KBM-7 (cell line): ENCODE measurements around the gene CLMN.

ENCODE experiments used
- DNase-seq: peaks from one replicate; pipeline ENCODE4 v3.0.0-alpha.2; 2015
- in situ Hi-C: fragments of 300-500 bp; cut with MboI; formaldehyde crosslinking; loops from 2 replicates; pipeline ENCODE4 v1.14.3; 2020; ENCODE audit warnings: low sequenced_read_pairs, low pct_unique_long_range_greater_than_20kb, mixed read lengths

Gene CLMN

DNA sequence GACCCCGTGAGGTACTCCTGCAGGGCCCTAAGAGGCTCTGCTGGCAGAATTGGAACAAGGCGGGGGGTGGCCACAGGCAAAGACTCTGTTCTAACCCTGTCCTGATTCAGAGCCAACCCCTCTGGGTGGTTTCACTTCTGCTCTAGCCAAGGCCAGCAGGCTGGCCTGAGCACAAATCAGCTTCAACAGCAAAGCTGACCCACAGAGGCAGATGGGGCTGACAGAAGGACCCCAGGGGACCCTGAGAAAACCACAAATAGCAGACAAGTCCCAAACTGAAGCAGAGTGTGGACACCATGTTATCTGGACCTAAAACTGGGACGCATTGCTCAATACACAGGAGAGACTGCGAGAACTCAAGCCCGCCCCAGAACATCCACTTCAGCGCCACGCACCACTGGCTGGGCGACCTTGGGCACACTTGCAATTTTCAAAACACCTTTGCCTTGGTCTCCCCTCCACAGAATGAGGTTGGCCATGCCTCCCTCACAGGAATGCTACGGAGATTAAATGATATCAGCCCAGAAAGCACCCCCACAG is 85.9 kb downstream of the CLMN start:
- in situ Hi-C loops = no loop called here
- no peak for DNase-seq

DNA sequence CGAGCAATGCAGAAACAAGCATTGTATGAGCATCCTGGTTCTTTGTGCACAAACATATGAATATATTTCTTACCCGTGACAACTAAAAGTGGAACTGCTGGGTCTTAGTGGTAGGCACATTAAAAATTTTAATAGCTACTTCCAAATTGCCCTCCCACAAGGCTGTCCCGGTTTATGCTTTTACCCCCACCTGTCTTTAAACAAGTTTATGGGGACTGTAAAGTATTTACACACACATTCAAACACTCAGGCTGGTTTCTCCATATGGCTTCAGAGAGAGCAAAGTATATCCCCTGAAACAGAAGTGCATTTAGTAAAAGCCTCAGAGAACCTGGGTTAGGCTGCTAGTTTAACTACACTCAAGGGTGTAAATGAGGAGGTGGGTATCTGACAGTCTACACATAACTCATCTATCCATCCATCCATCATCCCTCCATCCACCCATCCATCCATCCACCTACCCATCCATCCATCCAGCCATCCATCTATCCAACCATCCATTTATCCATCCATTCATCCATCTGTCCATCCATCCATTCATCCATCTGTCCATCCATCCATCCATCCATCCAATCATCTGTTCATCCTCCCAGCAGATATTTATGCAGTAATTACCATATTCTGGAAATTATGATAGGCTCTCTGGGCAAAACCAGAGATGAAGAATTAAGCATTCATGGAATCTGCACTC is 86.7 kb downstream of the CLMN start:
- in situ Hi-C loops = no loop called here
- no peak for DNase-seq

DNA sequence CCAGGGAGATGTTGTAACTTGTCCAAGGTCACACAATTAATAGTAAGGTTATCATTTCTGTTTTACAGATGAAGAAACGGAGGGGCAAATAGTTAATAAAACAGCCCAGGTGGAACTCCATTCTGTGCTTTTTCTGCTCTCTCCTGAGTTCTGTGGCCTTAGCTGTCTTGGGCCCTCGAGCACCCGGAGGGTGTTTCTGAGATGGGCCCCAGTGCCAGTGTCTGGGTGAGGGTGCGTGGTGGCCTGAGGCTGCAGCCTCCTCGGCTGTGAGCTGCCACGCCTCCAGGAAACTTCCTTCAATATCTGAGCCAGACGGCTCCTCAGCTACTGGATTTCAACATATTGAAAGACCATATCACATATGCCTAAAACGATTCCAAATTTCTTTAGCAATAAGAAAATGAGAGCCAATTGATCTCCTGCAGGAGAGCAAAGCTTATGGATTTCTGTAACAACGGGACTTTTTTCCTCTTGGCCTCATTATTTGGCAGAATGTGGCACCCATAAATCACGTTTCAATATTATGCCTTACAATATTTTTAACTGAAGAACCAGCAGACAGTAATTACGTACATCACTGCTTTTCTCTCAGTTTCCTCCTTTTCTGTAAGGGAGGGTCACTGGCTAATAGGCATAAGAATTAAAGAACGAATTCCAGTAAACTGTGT is 87.6 kb downstream of the CLMN start:
- in situ Hi-C loops = no loop called here
- DNase-seq = no peak

DNA sequence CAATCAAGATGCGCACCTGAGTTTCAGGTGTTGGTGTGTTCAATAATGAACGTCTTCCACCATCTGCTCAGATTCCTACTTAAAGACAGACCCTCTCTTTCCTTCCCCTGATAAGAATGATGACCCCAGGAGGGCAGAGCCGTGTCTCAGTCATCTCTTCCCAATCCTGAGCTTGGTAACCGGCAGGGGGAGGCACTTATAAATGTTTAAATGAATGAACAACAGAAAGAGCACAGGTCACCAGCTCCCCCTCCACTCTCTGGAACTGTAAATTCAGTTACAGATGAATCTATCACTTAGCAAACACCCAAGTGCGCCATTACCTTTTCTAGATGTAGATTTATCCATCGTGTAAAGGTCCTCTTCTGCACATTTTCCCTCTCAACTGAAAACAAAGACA is 90.0 kb downstream of the CLMN start:
- in situ Hi-C loops = no loop called here
- no peak for DNase-seq

DNA sequence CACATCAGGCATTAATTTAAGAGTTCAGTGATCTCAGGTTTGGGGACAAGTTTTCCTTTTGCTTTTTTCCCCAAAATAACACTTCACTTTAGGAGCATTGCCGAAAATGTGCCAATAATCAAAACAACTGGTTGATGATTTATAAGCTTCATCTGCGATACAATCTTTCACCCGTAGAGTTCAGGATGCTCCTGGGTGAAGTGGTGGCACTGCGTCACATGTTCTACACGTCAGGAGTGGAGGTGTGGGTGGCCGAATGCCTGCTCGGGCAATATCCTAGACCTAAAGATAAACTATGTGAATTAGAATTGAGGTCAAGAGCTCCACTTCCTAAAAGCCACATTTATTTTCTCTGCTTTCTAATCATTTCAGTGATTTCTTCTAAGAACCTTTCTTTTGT is 91.5 kb downstream of the CLMN start:
- in situ Hi-C loops = no loop called here
- no peak for DNase-seq

GRCh38 chr14:95227279-95227860 is 92.3 kb downstream of the CLMN start:
- in situ Hi-C loops = no loop called here
- DNase-seq = no peak

GRCh38 chr14:95226801-95227200 is 92.9 kb downstream of the CLMN start:
- DNase-seq = no peak
- in situ Hi-C loops = no loop called here

GRCh38 chr14:95225251-95225887 is 94.3 kb downstream of the CLMN start:
- no peak for DNase-seq
- in situ Hi-C loops = no loop called here

GRCh38 chr14:95222870-95223398 is 96.8 kb downstream of the CLMN start:
- in situ Hi-C loops = no loop called here
- DNase-seq = no peak

DNA sequence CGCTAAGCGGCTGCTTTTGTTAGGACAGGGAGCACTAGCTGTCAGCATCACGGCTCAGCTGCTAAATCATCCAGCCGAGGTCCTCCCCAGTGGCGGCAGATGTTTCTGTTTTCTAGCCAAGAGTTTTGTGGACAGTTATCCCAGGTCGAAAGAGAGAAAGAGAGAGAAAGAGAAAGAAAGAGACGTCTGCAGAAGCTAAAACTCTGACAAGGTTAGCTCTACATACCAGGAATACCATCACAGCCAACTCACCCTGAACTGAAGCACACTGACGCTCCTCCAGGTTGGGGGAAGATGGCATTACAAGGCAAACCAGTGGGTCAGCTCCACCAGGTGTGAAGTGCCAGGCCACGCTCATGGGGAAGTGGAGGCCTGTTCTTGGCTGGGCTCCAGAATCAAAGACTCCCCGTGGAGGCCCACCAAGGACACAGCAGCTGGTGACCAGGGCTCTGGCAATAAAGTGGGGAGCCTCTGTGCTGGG is 97.5 kb downstream of the CLMN start:
- DNase-seq = no peak
- in situ Hi-C loops = no loop called here

DNA sequence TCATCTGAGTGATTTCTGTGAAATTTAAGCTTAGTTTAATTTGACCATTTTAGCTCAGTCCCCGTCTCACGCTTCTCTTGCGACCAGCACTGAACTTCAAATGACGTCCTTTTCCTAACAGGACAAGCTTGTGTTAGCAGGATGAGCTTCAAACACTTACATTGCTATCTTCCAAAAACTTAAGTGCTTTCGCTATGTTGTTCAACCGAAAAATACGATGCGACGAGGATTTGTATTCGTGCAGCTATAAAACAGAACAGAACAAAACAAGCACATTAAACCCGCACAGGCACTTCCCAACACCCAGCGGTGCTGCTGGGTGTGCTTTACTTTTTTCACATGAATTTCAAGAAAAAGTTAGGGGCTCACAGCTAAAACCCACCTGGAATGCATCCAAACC is 98.2 kb downstream of the CLMN start:
- DNase-seq = no peak
- in situ Hi-C loops = no loop called here

GRCh38 chr14:95220663-95221231 is 99.0 kb downstream of the CLMN start:
- DNase-seq = no peak
- in situ Hi-C loops = no loop called here

DNA sequence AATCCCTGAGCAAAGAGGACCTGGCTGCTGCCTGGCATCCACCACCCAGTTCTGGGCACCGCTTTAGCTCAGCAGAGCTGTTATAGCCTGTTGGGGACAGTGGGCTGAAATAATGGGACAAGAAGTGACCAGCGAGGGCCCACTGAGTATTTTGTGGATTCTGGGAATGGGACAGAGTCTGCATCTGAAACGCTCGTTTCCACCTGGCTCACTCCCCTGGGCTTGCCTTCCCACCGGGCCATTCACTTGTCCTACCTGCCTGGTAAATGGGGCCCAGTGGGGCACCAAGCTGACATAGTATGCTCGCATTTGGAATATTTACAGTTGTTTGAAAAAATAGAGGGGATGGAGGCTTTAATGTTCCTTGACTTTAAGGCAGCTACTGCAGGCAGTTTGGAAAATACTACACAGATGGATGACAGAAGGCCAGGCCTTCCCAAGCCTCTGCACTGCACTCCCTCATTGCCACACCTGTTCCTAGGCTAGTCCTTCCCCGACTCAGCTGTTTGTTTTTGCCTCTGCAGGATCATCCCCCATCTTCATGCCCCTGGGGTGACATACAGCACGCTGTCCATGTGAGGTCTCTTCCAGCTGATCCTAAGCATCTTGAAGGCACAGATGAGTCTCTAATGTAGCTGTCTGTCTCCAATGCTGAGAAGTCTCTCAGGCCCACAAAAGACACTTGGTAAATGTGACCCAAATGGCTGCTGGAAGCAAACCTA is 101.1 kb downstream of the CLMN start:
- in situ Hi-C loops = no loop called here

GRCh38 chr14:95218006-95218405 is 101.7 kb downstream of the CLMN start:
- in situ Hi-C loops = no loop called here

More for the DNA sequence above, 101.1 kb downstream of the CLMN start:
- no peak for DNase-seq

GRCh38 chr14:95217391-95217900 is 102.3 kb downstream of the CLMN start:
- no peak for DNase-seq
- in situ Hi-C loops = no loop called here

More at GRCh38 chr14:95218006-95218405, 101.7 kb downstream of the CLMN start:
- no peak for DNase-seq

- no peak for DNase-seq
- in situ Hi-C loops = no loop called here
Measured at GRCh38 chr14:95216008-95216407, 103.7 kb downstream of the CLMN start.

- in situ Hi-C loops = no loop called here
- no peak for DNase-seq
Measured at GRCh38 chr14:95215094-95215725, 104.5 kb downstream of the CLMN start.

- in situ Hi-C loops = no loop called here
- DNase-seq = no peak
Measured at GRCh38 chr14:95213774-95214173, 105.9 kb downstream of the CLMN start.
